ENCODE measurements around the gene RHOC. TPM values are rescaled to one million over a fixed set of nuclear protein-coding genes. Genes with fewer than 3 reads are reported as not detected.

RHOC gene
- total RNA-seq, 1 experiment from 2014 or later, result 197 TPM

DNA sequence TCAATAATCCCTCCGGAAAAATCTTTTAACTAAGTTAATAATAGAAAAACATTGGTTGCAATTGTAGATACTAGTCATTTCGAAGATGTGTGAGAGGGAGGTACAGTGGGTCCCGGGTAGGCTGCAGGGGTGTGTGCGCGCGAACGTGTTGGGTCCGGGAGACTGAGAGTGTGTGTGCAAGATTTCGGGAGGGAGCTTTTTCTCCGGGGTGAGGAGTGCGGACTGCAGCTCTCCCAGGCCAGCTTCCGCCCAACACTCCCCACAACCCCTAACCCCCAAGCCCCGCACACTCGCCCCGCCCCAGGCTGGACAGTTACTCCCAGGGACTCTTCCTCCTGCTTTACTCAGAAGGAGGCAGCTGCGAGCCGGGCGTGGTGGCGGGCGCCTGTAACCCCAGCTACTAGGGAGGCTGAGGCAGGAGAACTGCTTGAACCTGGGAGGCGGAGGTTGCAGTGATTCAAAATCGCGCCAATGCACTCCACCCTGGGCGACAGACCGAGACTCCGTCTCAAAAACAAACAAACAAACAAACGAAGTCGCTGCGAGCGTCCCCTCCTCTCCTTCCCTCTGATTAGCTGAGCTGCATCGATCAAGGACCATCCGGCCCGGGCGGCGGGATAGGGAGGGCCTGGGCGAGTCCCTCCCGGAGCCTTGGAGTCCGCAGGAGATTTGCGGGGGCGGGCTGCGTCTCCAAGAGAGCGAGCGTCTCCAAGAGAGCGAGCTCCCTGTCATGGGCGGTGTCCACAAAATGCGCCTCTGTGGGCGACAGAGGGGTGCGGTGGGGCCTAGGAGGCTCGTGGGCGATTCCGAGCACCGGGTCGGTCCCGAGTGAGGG is 36.5 kb upstream of the RHOC start:
- BruUV-seq (replicated peaks), result no TSS peak
- in situ Hi-C loops (cut with HindIII; ENCODE audit: low pct_unique_long_range_greater_than_20kb, low sequenced_read_pairs), result no loop called here

DNA sequence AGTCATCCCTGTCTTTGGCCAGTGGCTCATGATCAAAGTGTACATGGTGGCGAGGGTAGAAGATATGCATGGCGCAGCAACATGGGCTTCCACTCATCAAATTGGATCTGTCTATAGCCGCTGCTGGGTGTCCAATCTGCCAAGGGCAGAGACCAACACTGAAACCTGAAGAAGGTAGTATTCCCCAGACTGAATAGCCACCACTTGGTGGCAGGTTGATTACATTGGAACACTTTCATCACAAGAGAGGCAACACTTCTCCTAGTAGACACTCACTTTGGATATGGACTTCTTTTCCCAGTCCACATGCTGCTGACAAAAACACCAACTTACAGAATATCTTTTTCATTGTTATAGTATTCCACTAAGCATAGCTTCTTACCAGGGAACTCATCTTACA is 30.6 kb upstream of the RHOC start:
- Histone ChIP-seq H3K9me3 (ENCODE audit: control insufficient read depth, insufficient read depth, low read depth, low read length) (no peaks in the 10 kb centered on the region), H3K4me3 (ENCODE audit: low read depth in 2 of 2, low read length in 2 of 2) (no peak overlapping the region), H3K36me3 (ENCODE audit: control insufficient read depth, insufficient read depth, low read length) (no peaks in the 10 kb centered on the region), H3K27me3 (ENCODE audit: control insufficient read depth, insufficient read depth, low read length) (no peaks in the 10 kb centered on the region), H3K27ac (ENCODE audit: low read length) (no peak overlapping the region), H3K4me1 (ENCODE audit: control insufficient read depth, insufficient read depth, low read length) (no peaks in the 10 kb centered on the region)
- ATAC-seq (no peak), DNase-seq (ENCODE audit: low read depth, low spot score) (no peak)
- in situ Hi-C loops (cut with HindIII; ENCODE audit: low pct_unique_long_range_greater_than_20kb, low sequenced_read_pairs), result no loop called here
- POLR2A ChIA-PET, result no interaction called here
- CTCF ChIA-PET, result no interaction called here
- no TSS peak for BruUV-seq (replicated peaks)
- intact Hi-C loops (cut with micrococcal nuclease; ENCODE audit: unreplicated experiment), result no loop called here
- TF ChIP-seq POLR2AphosphoS5 (IDR thresholded peaks at IDR 0.05; ENCODE audit: low read depth, low read length), result no peak
- TF ChIP-seq, protein P1, sequence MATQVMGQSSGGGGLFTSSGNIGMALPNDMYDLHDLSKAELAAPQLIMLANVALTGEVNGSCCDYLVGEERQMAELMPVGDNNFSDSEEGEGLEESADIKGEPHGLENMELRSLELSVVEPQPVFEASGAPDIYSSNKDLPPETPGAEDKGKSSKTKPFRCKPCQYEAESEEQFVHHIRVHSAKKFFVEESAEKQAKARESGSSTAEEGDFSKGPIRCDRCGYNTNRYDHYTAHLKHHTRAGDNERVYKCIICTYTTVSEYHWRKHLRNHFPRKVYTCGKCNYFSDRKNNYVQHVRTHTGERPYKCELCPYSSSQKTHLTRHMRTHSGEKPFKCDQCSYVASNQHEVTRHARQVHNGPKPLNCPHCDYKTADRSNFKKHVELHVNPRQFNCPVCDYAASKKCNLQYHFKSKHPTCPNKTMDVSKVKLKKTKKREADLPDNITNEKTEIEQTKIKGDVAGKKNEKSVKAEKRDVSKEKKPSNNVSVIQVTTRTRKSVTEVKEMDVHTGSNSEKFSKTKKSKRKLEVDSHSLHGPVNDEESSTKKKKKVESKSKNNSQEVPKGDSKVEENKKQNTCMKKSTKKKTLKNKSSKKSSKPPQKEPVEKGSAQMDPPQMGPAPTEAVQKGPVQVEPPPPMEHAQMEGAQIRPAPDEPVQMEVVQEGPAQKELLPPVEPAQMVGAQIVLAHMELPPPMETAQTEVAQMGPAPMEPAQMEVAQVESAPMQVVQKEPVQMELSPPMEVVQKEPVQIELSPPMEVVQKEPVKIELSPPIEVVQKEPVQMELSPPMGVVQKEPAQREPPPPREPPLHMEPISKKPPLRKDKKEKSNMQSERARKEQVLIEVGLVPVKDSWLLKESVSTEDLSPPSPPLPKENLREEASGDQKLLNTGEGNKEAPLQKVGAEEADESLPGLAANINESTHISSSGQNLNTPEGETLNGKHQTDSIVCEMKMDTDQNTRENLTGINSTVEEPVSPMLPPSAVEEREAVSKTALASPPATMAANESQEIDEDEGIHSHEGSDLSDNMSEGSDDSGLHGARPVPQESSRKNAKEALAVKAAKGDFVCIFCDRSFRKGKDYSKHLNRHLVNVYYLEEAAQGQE (IDR thresholded peaks at IDR 0.05; ENCODE audit: insufficient read depth in 1 of 2, low read depth in 2 of 2, low read length in 1 of 2), result no peak
- TF ChIP-seq, protein P2, sequence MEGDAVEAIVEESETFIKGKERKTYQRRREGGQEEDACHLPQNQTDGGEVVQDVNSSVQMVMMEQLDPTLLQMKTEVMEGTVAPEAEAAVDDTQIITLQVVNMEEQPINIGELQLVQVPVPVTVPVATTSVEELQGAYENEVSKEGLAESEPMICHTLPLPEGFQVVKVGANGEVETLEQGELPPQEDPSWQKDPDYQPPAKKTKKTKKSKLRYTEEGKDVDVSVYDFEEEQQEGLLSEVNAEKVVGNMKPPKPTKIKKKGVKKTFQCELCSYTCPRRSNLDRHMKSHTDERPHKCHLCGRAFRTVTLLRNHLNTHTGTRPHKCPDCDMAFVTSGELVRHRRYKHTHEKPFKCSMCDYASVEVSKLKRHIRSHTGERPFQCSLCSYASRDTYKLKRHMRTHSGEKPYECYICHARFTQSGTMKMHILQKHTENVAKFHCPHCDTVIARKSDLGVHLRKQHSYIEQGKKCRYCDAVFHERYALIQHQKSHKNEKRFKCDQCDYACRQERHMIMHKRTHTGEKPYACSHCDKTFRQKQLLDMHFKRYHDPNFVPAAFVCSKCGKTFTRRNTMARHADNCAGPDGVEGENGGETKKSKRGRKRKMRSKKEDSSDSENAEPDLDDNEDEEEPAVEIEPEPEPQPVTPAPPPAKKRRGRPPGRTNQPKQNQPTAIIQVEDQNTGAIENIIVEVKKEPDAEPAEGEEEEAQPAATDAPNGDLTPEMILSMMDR (IDR thresholded peaks at IDR 0.05), result peak; percentile 22; the same call in 1 of the 2 replicates
- TF ChIP-seq SIN3A (IDR thresholded peaks at IDR 0.05; ENCODE audit: borderline replicate concordance, insufficient read depth, low read depth, low read length), result no peak

More for the DNA sequence above, 36.5 kb upstream of the RHOC start:
- TF ChIP-seq POLR2AphosphoS5 (IDR thresholded peaks at IDR 0.05; ENCODE audit: low read depth, low read length), result no peak
- no peak for TF ChIP-seq TCF7L2 (IDR thresholded peaks at IDR 0.05; ENCODE audit: low read depth, low read length)
- TF ChIP-seq, protein P2 (IDR thresholded peaks at IDR 0.05), result no peak
- no peak for TF ChIP-seq SIN3A (IDR thresholded peaks at IDR 0.05; ENCODE audit: borderline replicate concordance, insufficient read depth, low read depth, low read length)
- TF ChIP-seq, protein P1 (IDR thresholded peaks at IDR 0.05; ENCODE audit: insufficient read depth in 1 of 2, low read depth in 2 of 2, low read length in 1 of 2), result no peak
- DNase-seq (ENCODE audit: low read depth, low spot score), result no peak
- H3K4me3 ChIP-seq (ENCODE audit: low read depth in 2 of 2, low read length in 2 of 2), result peak overlapping the region in 1 of 2 experiments; percentile 40; a peak in 2 of 4 replicates
- intact Hi-C loops (cut with micrococcal nuclease; ENCODE audit: unreplicated experiment), result no loop called here
- ChIA-PET CTCF (interaction anchor here (0.6 kb wide), 1 partner anchor 23 kb away, joined by 3 read pairs; no protein-coding TSS in a partner anchor), POLR2A (no interaction called here)
- H3K27ac ChIP-seq (ENCODE audit: low read length), result no peak overlapping the region
- no peaks in the 10 kb centered on the region for H3K27me3 ChIP-seq (ENCODE audit: control insufficient read depth, insufficient read depth, low read length)
- no peaks in the 10 kb centered on the region for H3K9me3 ChIP-seq (ENCODE audit: control insufficient read depth, insufficient read depth, low read depth, low read length)
- H3K36me3 ChIP-seq (ENCODE audit: control insufficient read depth, insufficient read depth, low read length), result no peaks in the 10 kb centered on the region
- peak; percentile 56; the same call in 1 of the 2 replicates for ATAC-seq
- H3K4me1 ChIP-seq (ENCODE audit: control insufficient read depth, insufficient read depth, low read length), result no peaks in the 10 kb centered on the region

Measured in Panc1 (cell line).